GM18909 (cell line): Measurements from ENCODE around the gene DAZAP1.
"Not testable (repeated sequence)": the region's sequence is repeated elsewhere in the genome, so short reads cannot be mapped to it uniquely, and the experiment has no call there.

ENCODE experiments used
- ATAC-seq: cut with Tn5 transposase; IDR thresholded peaks from one replicate; pipeline ENCODE4 v1.9.1; 2021; ENCODE audit warnings: mild to moderate bottlenecking; ENCODE audit not compliant: unreplicated experiment, poor library complexity

DAZAP1 gene

GRCh38 chr19:1409204-1410005 is 2.0 kb downstream of the DAZAP1 start:
- no peak for ATAC-seq

- ATAC-seq, result no peak
These were observed 2.9 kb downstream of the DAZAP1 start for GRCh38 chr19:1410136-1410786.

GRCh38 chr19:1410789-1411188 is 3.4 kb downstream of the DAZAP1 start:
- ATAC-seq, result no peak

- ATAC-seq, result no peak
These were observed 4.1 kb downstream of the DAZAP1 start for GRCh38 chr19:1411255-1412191.

DNA sequence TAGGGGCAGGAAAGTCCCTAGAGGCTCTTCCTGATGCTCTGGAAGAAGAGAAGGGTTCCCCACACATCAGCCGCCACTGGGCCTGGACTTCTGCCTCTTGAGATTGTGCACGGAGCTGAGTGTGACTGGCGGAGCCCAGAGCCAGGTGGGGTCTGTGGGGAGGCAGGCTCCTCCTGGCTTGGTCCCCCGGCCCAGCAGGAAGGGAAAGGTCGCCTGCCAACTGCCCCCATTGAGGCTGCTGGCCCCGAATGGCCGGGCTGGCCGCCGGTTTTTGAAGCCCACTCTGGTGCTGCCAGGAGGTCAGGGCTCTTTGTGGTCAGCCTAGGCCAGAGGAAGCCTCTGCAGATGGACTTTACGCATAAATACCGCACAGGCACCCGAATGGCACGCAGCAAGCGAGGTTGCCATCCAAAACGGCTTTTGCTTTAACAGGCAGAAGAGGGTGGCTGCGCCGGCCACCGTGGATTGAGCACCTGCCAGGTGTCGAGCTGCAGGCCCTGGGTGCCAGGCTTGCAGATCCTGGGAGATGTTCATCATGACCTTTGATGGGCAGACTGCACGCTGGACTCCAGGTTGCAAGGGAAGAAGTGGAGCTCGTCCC is 5.0 kb downstream of the DAZAP1 start:
- ATAC-seq, result no peak

DNA sequence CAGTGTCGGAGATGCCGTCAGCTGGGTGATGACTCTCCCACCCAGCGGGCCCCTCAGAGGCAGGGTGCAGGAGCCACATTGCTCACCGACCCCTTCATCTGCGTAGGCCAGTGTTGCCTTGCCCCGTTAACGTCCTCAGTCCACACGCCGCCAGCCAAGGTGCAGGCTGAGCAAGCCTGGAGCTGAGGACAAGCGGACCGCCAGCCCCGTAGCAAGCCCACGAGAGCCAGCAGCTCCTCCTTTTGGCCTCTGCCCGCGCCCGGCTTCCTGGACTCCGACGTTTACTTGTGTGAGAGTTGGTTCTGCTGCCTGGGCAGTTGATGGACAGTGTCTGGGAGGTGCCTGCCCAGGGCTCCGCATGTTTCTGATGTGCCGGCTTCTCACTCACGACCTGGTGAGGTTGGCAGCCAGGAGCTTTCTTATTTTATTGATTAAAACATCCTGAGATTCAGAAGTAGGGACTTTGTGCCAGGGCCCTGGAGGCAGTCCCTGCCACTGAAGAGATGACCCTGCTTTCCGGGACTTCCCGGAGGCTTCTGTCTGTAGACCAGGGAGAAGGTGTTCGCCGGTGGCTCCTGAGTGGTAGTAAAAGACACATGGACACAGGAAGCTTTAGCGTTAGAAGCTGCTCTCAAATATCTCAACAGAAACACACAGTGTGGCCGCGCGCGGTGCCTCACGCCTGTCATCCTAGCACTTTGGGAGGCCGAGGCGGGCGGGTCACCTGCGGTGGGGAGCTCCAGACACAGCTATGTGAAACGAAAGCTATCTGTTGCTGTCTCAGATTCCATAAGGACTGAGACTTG is 5.8 kb downstream of the DAZAP1 start:
- ATAC-seq, result no peak

DNA sequence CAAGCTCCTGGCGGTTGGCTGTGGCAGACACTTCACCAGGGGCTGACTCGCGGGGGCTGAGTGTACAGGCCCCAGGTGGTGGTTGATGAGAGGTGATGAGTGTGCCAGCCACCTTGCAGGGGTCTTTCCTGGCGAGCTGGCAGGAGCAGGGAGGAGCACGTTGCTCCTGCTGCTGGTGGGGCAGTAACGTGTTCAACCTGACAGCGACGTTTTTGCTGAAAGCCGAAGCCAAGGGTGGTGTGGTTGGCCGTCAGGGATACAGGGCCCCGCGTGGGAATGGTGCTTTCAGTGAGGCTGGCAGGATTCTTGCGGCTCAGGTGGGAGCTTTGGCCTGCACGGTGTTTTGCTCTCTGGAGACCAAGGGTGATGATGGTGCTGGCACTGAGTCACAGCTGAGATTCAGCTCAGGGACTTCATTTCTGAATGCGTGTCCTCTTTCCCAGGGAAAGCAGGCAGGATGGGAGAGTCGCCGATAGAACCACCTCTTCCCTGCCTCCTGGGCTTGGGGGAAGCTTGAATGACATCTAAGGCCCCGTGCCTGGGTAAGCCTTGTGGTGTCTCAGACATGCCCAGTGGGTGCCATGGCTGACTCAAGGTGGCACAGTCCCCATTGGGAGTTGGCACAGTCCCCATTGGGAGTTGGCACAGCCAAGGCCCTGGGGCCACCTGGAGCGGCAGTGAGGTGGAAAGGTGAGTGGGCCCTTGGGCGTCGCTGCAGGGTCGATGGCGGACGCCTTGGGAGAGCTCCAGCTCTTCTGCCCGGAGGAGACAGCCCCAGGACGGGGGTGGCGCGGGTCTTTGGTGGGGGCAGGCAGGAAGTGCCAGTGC is 8.8 kb downstream of the DAZAP1 start:
- no peak for ATAC-seq

GRCh38 chr19:1417145-1417544 is 9.8 kb downstream of the DAZAP1 start:
- ATAC-seq, result no peak

- no peak for ATAC-seq
These were observed 10.5 kb downstream of the DAZAP1 start for GRCh38 chr19:1417681-1418495.

- no peak for ATAC-seq
These were observed 11.1 kb downstream of the DAZAP1 start for GRCh38 chr19:1418496-1418775.

DNA sequence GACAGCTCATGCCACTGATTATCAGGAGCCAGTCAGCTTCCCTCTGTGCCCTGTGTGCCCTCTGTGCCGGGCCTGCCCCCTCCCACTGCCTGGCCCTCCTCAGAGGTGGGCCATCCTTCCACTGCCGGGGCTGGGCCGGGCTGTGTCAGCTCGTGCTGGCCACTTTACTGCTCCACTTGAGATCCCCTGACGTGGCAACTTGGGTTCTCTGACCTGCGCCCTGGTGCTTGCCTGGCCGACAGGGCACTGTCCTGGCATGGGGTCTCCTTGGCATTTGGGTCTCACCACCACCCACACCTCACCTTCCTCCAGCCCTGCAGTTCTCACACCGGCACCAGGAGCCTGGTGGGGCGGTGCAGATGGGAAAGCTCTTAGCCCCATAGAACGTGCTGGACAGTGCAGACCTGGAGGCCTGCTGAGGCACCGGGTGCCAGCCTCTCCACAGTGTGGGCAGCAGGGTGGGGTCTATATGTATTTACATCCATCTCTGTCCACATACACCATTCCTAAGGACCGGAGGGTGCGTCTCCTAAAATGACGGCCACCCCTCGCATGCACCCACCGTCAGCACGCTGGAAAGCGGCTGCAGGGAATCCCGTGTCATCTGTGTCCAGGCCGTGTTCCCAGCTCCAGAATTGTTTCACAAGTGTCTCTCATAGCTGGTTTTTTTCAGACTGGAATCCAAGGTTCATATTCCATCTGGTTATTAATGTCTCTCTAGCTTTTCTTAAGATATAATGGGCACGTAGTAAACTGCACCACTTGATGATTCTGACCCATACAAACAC is 11.8 kb downstream of the DAZAP1 start:
- ATAC-seq, result no peak

DNA sequence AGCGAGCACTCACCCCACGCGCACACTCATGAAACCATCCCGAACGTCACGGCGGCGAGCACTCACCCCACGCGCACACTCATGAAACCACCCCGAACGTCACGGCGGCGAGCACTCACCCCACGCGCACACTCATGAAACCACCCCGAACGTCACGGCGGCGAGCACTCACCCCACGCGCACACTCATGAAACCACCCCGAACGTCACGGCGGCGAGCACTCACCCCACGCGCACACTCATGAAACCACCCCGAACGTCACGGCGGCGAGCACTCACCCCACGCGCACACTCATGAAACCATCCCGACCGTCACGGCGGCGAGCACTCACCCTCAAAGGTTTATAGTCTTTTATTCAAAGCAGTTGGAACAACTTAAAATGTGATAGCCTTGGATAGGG is 12.7 kb downstream of the DAZAP1 start:
- not testable (repeated sequence) for ATAC-seq

DNA sequence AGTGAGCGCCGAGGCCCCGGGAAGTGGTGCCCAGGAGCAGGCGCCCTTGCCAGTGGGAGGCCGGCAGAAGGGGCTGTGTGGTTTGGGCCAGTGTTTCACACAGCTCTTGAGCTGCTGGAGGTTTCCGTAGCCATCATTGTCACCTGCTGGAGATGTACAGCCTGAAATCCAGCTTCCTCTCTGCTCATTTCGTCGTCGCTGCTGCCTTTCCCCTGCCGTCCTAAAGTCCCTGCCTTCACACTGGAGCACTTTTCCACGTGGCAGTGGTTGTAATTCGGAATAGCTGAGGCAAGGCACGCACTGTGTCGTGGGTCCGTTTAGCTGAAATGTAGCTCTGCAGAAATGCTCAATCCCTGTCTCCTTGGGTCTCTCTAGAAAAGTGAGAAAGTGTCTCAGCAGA is 13.2 kb downstream of the DAZAP1 start:
- no peak for ATAC-seq

GRCh38 chr19:1421218-1421957 is 14.0 kb downstream of the DAZAP1 start:
- no peak for ATAC-seq

DNA sequence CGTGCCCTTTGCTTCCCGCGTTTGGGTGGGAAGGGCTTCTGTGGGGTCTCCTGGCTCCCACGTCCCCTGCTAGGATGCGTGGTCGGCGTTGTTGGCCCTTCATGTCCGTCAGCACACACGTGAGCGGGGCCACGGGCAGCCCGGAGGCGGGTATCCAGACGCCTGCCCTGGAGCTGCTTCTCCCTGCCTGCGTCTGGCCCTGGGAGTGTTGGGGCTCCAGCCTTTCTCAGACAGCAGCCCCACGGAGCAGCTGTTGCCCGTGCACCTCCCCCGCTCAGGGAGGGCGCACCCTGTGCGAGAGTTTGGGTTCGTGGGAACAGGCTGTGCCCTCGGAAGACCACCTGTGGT is 14.5 kb downstream of the DAZAP1 start:
- no peak for ATAC-seq

DNA sequence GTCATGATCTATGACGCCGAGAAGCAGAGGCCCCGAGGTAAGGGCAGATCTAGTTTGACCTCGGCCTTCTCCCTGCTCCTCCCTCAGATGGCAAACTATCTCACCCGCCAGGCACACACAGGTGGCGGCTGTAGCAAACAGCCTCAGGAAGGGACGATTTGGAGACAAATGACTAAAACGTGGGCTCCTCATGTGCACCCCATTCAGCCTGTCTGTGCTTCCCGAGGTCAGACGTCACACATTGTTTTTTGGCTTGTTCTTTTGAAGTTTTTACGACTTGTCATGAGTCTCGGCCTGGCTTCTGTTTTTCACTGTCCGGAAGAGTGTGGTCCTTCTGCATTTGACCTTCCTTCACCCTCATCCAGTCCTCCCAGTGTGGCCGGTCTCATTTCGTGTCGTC is 15.0 kb downstream of the DAZAP1 start:
- no peak for ATAC-seq

DNA sequence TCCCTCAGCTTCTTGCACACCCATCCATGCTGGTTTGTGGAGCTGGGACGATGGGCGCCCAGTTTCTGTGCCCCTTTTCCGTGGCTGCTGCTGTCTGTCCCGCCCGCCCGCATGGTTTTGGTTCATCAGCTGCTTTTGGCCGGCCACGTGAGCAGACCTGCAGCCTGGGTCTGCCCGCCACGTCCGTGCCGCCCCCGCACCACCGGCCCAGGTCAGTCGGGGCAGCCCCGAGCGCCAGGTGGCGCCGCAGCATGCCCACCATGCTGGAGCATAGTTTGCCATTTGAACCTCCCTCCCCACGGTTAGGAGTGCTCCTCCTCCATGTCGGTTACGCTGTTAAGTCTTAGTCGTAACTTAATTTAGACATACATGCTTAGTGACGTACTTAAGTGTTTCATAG is 15.6 kb downstream of the DAZAP1 start:
- no peak for ATAC-seq
